ENCODE results near the gene SENP8.
"Not testable (repeated sequence)": the region's sequence is repeated elsewhere in the genome, so short reads cannot be mapped to it uniquely, and the experiment has no call there.

SENP8 gene

GRCh38 chr15:72170691-72171090, 52.5 kb downstream of the SENP8 start:
- Histone ChIP-seq H3K36me3 (ENCODE audit: control insufficient read depth, insufficient read depth, low read length, severe bottlenecking) (no peaks in the 10 kb centered on the region), H3K9ac (ENCODE audit: low read length) (no peak overlapping the region), H3K9me3 (ENCODE audit: control insufficient read depth, low read length) (no peaks in the 10 kb centered on the region), H3K27me3 (replicated peaks; ENCODE audit: control insufficient read depth, insufficient read depth, low read length) (peaks cover 72% of the 10 kb centered on the region), H3K4me1 (ENCODE audit: control insufficient read depth, insufficient read depth, low read length) (no peaks in the 10 kb centered on the region), H3K4me3 (ENCODE audit: low read length) (no peak overlapping the region)
- DNase-seq (ENCODE audit: low read depth), result no peak

DNA sequence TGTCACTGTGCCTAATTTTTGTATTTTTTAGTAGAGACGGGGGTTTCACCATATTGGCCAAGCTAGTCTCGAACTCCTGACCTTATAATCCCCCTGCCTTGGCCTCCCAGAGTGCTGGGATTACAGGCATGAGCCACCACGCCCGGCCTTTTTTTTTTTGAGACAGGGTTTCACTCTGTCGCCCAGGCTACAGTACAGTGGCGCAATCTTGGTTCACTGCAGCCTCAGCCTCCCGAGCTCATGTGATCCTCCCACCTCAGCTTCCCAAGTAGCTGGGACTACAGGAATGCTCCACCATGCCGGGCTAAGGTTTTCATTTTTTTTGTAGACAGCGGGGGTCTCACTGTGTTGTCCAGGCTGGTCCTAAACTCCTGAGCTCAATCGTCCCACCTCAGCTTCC, 53.8 kb downstream of the SENP8 start:
- not testable (repeated sequence) for H3K4me3 ChIP-seq (ENCODE audit: low read length); H3K36me3 ChIP-seq (ENCODE audit: control insufficient read depth, insufficient read depth, low read length, severe bottlenecking); H3K9ac ChIP-seq (ENCODE audit: low read length); H3K4me1 ChIP-seq (ENCODE audit: control insufficient read depth, insufficient read depth, low read length); DNase-seq (ENCODE audit: low read depth); H3K9me3 ChIP-seq (ENCODE audit: control insufficient read depth, low read length)
- peaks cover 64% of the 10 kb centered on the region for H3K27me3 ChIP-seq (replicated peaks; ENCODE audit: control insufficient read depth, insufficient read depth, low read length)

- Histone ChIP-seq H3K36me3 (ENCODE audit: control insufficient read depth, insufficient read depth, low read length, severe bottlenecking) (no peaks in the 10 kb centered on the region), H3K9me3 (ENCODE audit: control insufficient read depth, low read length) (no peaks in the 10 kb centered on the region), H3K4me3 (ENCODE audit: low read length) (no peak overlapping the region), H3K9ac (ENCODE audit: low read length) (no peak overlapping the region), H3K4me1 (ENCODE audit: control insufficient read depth, insufficient read depth, low read length) (no peaks in the 10 kb centered on the region), H3K27me3 (replicated peaks; ENCODE audit: control insufficient read depth, insufficient read depth, low read length) (peaks cover 57% of the 10 kb centered on the region)
- no peak for DNase-seq (ENCODE audit: low read depth)
Measured at GRCh38 chr15:72172796-72173195, 54.6 kb downstream of the SENP8 start.

GRCh38 chr15:72173401-72173800, 55.2 kb downstream of the SENP8 start:
- DNase-seq (ENCODE audit: low read depth), result no peak
- no peaks in the 10 kb centered on the region for H3K9me3 ChIP-seq (ENCODE audit: control insufficient read depth, low read length)
- no peak overlapping the region for H3K9ac ChIP-seq (ENCODE audit: low read length)
- H3K4me3 ChIP-seq (ENCODE audit: low read length), result no peak overlapping the region
- peaks cover 52% of the 10 kb centered on the region for H3K27me3 ChIP-seq (replicated peaks; ENCODE audit: control insufficient read depth, insufficient read depth, low read length)
- H3K36me3 ChIP-seq (ENCODE audit: control insufficient read depth, insufficient read depth, low read length, severe bottlenecking), result no peaks in the 10 kb centered on the region
- no peaks in the 10 kb centered on the region for H3K4me1 ChIP-seq (ENCODE audit: control insufficient read depth, insufficient read depth, low read length)

GRCh38 chr15:72173864-72174550, 55.8 kb downstream of the SENP8 start:
- peaks cover 46% of the 10 kb centered on the region for H3K27me3 ChIP-seq (replicated peaks; ENCODE audit: control insufficient read depth, insufficient read depth, low read length)
- no peak for DNase-seq (ENCODE audit: low read depth)
- no peaks in the 10 kb centered on the region for H3K9me3 ChIP-seq (ENCODE audit: control insufficient read depth, low read length)
- H3K4me1 ChIP-seq (ENCODE audit: control insufficient read depth, insufficient read depth, low read length), result no peaks in the 10 kb centered on the region
- no peak overlapping the region for H3K4me3 ChIP-seq (ENCODE audit: low read length)
- H3K9ac ChIP-seq (ENCODE audit: low read length), result no peak overlapping the region
- no peaks in the 10 kb centered on the region for H3K36me3 ChIP-seq (ENCODE audit: control insufficient read depth, insufficient read depth, low read length, severe bottlenecking)

- Histone ChIP-seq H3K9me3 (ENCODE audit: control insufficient read depth, low read length) (no peaks in the 10 kb centered on the region), H3K27me3 (replicated peaks; ENCODE audit: control insufficient read depth, insufficient read depth, low read length) (peaks cover 40% of the 10 kb centered on the region), H3K4me1 (ENCODE audit: control insufficient read depth, insufficient read depth, low read length) (no peaks in the 10 kb centered on the region), H3K9ac (ENCODE audit: low read length) (no peak overlapping the region), H3K4me3 (ENCODE audit: low read length) (no peak overlapping the region), H3K36me3 (ENCODE audit: control insufficient read depth, insufficient read depth, low read length, severe bottlenecking) (no peaks in the 10 kb centered on the region)
- no peak for DNase-seq (ENCODE audit: low read depth)
Measured at GRCh38 chr15:72174551-72175165, 56.5 kb downstream of the SENP8 start.

DNA sequence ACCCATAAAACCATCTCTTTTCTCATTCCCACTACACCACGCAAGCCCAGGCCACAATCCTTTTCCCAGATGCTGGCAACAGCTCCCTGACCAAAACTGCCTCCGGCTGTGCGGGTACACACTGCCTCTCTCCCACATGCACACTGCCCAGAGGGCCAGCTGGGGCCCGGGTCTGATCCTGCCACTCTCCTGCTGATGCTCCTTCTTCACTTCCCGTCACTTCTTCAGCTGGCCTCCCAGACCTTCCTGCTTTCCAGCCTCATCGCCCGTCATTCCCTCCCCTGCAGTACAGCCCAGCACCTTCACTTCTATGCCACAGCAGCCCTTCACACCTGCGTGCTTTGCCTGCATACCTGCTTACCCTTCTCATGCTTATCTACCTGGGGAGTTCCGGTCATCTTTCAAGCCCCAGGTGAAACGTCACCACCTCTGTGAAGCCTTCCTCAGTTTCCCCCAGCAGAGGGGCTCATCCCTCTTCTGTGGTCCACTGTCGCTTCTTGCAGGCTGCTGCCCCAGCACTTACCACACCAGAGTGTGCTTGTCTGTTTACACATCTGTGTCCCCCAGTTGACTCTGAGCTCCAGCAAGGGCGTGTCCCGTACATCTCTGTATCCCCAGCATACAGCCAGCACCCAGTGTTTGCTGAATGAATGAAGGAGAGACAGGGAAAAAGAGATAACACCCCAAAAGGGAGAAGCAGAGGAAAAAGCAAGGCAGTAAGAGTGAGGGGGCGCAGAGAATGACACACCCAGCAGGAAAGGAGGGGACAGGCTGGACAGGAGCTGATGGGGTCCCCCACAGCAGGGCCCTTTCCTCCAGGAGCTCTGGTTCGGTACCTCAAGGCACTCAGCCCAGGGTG, 57.2 kb downstream of the SENP8 start:
- no peaks in the 10 kb centered on the region for H3K9me3 ChIP-seq (ENCODE audit: control insufficient read depth, low read length)
- peaks cover 32% of the 10 kb centered on the region for H3K27me3 ChIP-seq (replicated peaks; ENCODE audit: control insufficient read depth, insufficient read depth, low read length)
- no peak overlapping the region for H3K9ac ChIP-seq (ENCODE audit: low read length)
- H3K4me3 ChIP-seq (ENCODE audit: low read length), result no peak overlapping the region
- DNase-seq (ENCODE audit: low read depth), result no peak
- peaks cover 5% of the 10 kb centered on the region for H3K4me1 ChIP-seq (ENCODE audit: control insufficient read depth, insufficient read depth, low read length)
- no peaks in the 10 kb centered on the region for H3K36me3 ChIP-seq (ENCODE audit: control insufficient read depth, insufficient read depth, low read length, severe bottlenecking)

GRCh38 chr15:72176159-72176558, 58.0 kb downstream of the SENP8 start:
- DNase-seq (ENCODE audit: low read depth), result no peak
- peaks cover 5% of the 10 kb centered on the region for H3K4me1 ChIP-seq (ENCODE audit: control insufficient read depth, insufficient read depth, low read length)
- H3K27me3 ChIP-seq (replicated peaks; ENCODE audit: control insufficient read depth, insufficient read depth, low read length), result peaks cover 26% of the 10 kb centered on the region
- H3K9me3 ChIP-seq (ENCODE audit: control insufficient read depth, low read length), result no peaks in the 10 kb centered on the region
- no peak overlapping the region for H3K9ac ChIP-seq (ENCODE audit: low read length)
- no peaks in the 10 kb centered on the region for H3K36me3 ChIP-seq (ENCODE audit: control insufficient read depth, insufficient read depth, low read length, severe bottlenecking)
- H3K4me3 ChIP-seq (ENCODE audit: low read length), result no peak overlapping the region

DNA sequence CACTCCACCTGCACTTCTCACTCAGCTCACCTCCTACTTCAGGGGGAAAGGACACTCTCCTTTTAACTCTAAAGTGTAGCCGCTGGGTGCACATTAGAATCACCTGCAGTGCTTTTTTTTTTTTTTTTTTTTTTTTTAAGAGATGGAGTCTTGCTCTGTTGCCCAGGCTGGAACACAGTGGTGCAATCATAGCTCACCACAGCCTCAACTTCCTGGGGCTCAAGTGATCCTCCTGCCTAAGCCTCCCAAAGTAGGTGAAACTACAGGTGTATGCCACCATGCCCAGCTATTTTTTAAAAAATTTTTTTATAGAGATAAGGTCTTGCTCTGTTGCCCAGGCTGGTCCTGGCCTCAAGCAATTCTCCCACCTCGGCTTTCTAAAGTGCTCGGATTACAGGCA, 58.5 kb downstream of the SENP8 start:
- peaks cover 26% of the 10 kb centered on the region for H3K27me3 ChIP-seq (replicated peaks; ENCODE audit: control insufficient read depth, insufficient read depth, low read length)
- no peak for DNase-seq (ENCODE audit: low read depth)

DNA sequence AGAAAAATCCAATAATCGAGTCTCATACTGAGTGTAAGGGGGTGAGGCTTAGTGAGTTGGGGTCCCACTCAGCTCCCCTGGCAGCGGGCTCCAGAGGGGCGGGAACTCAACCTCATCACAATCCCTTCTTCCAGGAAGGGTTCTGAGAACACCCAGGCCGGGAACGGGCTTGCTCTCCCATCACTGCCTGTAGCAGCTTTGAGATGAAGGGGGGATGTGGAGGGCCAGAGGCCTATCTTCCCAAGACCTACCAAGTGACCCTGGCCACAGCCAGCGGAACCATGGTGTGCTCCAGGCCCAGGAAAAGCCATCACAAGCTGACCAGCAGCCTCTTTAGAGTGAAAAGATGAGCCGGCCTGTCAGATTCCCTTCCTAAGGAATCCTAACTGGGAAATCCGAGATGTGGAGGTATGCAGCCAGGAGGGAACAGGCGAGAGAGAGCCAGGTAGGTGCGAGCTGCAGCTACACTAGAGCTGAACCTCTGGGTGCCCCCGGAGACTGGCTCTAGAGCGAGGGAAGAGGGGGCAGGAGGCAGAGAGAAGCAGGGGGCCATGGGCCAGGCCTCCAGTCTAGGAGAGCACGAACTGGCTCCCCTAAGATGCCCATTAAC, 60.9 kb downstream of the SENP8 start:
- Histone ChIP-seq H3K36me3 (ENCODE audit: control insufficient read depth, insufficient read depth, low read length, severe bottlenecking) (no peaks in the 10 kb centered on the region), H3K4me3 (ENCODE audit: low read length) (no peak overlapping the region), H3K27me3 (replicated peaks; ENCODE audit: control insufficient read depth, insufficient read depth, low read length) (peaks cover 18% of the 10 kb centered on the region), H3K9ac (ENCODE audit: low read length) (no peak overlapping the region), H3K4me1 (ENCODE audit: control insufficient read depth, insufficient read depth, low read length) (peaks cover 17% of the 10 kb centered on the region), H3K9me3 (ENCODE audit: control insufficient read depth, low read length) (no peaks in the 10 kb centered on the region)
- DNase-seq (ENCODE audit: low read depth), result no peak

More for the DNA sequence above, 58.5 kb downstream of the SENP8 start:
- no peaks in the 10 kb centered on the region for H3K9me3 ChIP-seq (ENCODE audit: control insufficient read depth, low read length)
- no peak overlapping the region for H3K4me3 ChIP-seq (ENCODE audit: low read length)
- no peaks in the 10 kb centered on the region for H3K36me3 ChIP-seq (ENCODE audit: control insufficient read depth, insufficient read depth, low read length, severe bottlenecking)
- no peak overlapping the region for H3K9ac ChIP-seq (ENCODE audit: low read length)
- H3K4me1 ChIP-seq (ENCODE audit: control insufficient read depth, insufficient read depth, low read length), result peaks cover 5% of the 10 kb centered on the region

GRCh38 chr15:72179950-72180581, 61.9 kb downstream of the SENP8 start:
- no peaks in the 10 kb centered on the region for H3K36me3 ChIP-seq (ENCODE audit: control insufficient read depth, insufficient read depth, low read length, severe bottlenecking)
- peaks cover 22% of the 10 kb centered on the region for H3K4me1 ChIP-seq (ENCODE audit: control insufficient read depth, insufficient read depth, low read length)
- no peak overlapping the region for H3K4me3 ChIP-seq (ENCODE audit: low read length)
- no peaks in the 10 kb centered on the region for H3K9me3 ChIP-seq (ENCODE audit: control insufficient read depth, low read length)
- peaks cover 8% of the 10 kb centered on the region for H3K27me3 ChIP-seq (replicated peaks; ENCODE audit: control insufficient read depth, insufficient read depth, low read length)
- no peak overlapping the region for H3K9ac ChIP-seq (ENCODE audit: low read length)
- no peak for DNase-seq (ENCODE audit: low read depth)
